Thyroid gland (tissue), 4 donors: Measurements from ENCODE around the gene BBS9. TPM values are rescaled to one million over a fixed set of nuclear protein-coding genes. Genes with fewer than 3 reads are reported as not detected.

Source experiments
- DNase-seq, 2 donors: peaks; one replicate each; pipeline ENCODE4 v3.0.0-alpha.2; 2019
- H3K27ac ChIP-seq, 3 donors: fragments of 200-600 bp; sonication (generic); 1 replicate in 2 of 3; 2 replicates in 1 of 3; pipeline ENCODE4 v1.5.1; 2016 to 2019; ENCODE audit warnings: mild to moderate bottlenecking in 1 of 3, moderate library complexity in 1 of 3
- H3K27me3 ChIP-seq: fragments of 200-600 bp; sonication (generic); one replicate; pipeline ENCODE4 v1.5.1; 2019
- H3K36me3 ChIP-seq, 2 donors: fragments of 200-600 bp; sonication (generic); one replicate each; pipeline ENCODE4 v1.5.1; 2016 to 2019
- H3K4me1 ChIP-seq, 2 donors: fragments of 200-600 bp; sonication (generic); one replicate each; pipeline ENCODE4 v1.5.1; 2017 to 2019
- H3K4me3 ChIP-seq, 3 donors: fragments of 200-600 bp; sonication (generic); replicated peaks in 1 of 3; 1 replicate in 2 of 3; 2 replicates in 1 of 3; pipeline ENCODE4 v1.5.1; 2016; ENCODE audit warnings: mild to moderate bottlenecking in 1 of 3
- H3K9me3 ChIP-seq: fragments of 200-600 bp; sonication (generic); one replicate; pipeline ENCODE4 v1.5.1; 2017
- POLR2A ChIP-seq, 2 donors: fragments of 450-650 bp; IDR thresholded peaks; one replicate each; pipeline ENCODE4 v1.6.1; 2017; ENCODE audit warnings: antibody characterized with exemption in 2 of 2, mild to moderate bottlenecking in 2 of 2, moderate library complexity in 1 of 2
- WGBS, 2 donors: methylation state at CpG; one replicate each; pipeline ENCODE4 v1.1.5; 2017; 5-methylcytosine and 5-hydroxymethylcytosine counted together
- intact Hi-C: fragments of 100-400 bp; cut with DNase I; formaldehyde crosslinking; loops from one replicate; pipeline ENCODE4 v1.15.1; 2023
- total RNA-seq, 4 donors: library from RNA; depleted of rRNA; stranded (reverse); fragments of >200 nt; gene quantifications; one replicate each; pipeline ENCODE4 v1.2.3, GENCODE V29; 2016
- TF ChIP-seq, protein P1 (sequence below), 6 experiments: fragments of 200-600 bp in 3 of 6; fragments of 450-650 bp in 3 of 6; sonication (generic) in 3 of 6; IDR thresholded peaks; one replicate each; pipeline ENCODE4 v1.5.1; 2016 to 2019; ENCODE audit warnings: antibody characterized with exemption in 6 of 6, mild to moderate bottlenecking in 2 of 6, inconsistent platforms in 1 of 6, moderate library complexity in 1 of 6

Gene BBS9
- total RNA-seq, 4 donors from 2014 or later = 59.2 to 84.8 (median 73.1) TPM

DNA sequence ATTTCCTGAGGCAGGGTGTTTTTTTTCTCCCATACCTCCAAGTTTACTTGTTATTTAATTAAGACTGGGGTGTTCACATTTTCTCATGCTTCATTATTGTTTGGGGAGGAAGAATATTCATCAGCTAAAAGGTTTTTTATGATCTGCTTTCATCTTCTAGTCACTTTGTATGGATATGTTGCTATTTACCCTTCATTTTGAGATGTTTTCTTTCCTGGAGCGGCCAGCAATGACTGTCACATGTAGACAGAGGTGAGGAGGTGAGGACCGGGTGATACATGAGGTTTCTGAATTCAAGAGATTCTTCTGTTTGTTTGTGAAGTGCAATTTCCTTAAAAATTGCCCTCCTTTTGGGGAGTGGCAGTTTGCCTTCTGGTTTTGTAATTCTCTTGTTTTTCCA is 514.2 kb downstream of the BBS9 start:
- DNase-seq = no peak
- no peak overlapping the region for H3K27ac ChIP-seq
- no peak overlapping the region for H3K4me3 ChIP-seq
- H3K36me3 ChIP-seq = no peaks in the 10 kb centered on the region
- WGBS, 2 donors = 44 to 64% methylated on average over 2 of the region's 2 CpGs
- no peaks in the 10 kb centered on the region for H3K27me3 ChIP-seq
- H3K4me1 ChIP-seq = no peaks in the 10 kb centered on the region
- intact Hi-C loops = no loop called here
- no peak for TF ChIP-seq POLR2A (IDR thresholded peaks at IDR 0.05)
- TF ChIP-seq, protein P1, sequence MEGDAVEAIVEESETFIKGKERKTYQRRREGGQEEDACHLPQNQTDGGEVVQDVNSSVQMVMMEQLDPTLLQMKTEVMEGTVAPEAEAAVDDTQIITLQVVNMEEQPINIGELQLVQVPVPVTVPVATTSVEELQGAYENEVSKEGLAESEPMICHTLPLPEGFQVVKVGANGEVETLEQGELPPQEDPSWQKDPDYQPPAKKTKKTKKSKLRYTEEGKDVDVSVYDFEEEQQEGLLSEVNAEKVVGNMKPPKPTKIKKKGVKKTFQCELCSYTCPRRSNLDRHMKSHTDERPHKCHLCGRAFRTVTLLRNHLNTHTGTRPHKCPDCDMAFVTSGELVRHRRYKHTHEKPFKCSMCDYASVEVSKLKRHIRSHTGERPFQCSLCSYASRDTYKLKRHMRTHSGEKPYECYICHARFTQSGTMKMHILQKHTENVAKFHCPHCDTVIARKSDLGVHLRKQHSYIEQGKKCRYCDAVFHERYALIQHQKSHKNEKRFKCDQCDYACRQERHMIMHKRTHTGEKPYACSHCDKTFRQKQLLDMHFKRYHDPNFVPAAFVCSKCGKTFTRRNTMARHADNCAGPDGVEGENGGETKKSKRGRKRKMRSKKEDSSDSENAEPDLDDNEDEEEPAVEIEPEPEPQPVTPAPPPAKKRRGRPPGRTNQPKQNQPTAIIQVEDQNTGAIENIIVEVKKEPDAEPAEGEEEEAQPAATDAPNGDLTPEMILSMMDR (IDR thresholded peaks at IDR 0.05) = no peak
- no peaks in the 10 kb centered on the region for H3K9me3 ChIP-seq

GRCh38 chr7:33644489-33644888 is 515.1 kb downstream of the BBS9 start:
- no peak overlapping the region for H3K27ac ChIP-seq
- intact Hi-C loops = no loop called here
- H3K27me3 ChIP-seq = no peaks in the 10 kb centered on the region
- no peak for TF ChIP-seq POLR2A (IDR thresholded peaks at IDR 0.05)
- TF ChIP-seq, protein P1 (IDR thresholded peaks at IDR 0.05) = no peak
- no peak for DNase-seq
- no peaks in the 10 kb centered on the region for H3K36me3 ChIP-seq
- H3K9me3 ChIP-seq = no peaks in the 10 kb centered on the region
- no peaks in the 10 kb centered on the region for H3K4me1 ChIP-seq
- no peak overlapping the region for H3K4me3 ChIP-seq

GRCh38 chr7:33645104-33645503 is 515.7 kb downstream of the BBS9 start:
- Histone ChIP-seq H3K9me3 (no peaks in the 10 kb centered on the region), H3K4me1 (no peaks in the 10 kb centered on the region), H3K27ac (no peak overlapping the region), H3K36me3 (no peaks in the 10 kb centered on the region), H3K27me3 (no peaks in the 10 kb centered on the region), H3K4me3 (no peak overlapping the region)
- DNase-seq = no peak
- TF ChIP-seq, protein P1 (IDR thresholded peaks at IDR 0.05) = no peak
- no peak for TF ChIP-seq POLR2A (IDR thresholded peaks at IDR 0.05)
- 73 to 80% methylated on average over 2 of the region's 2 CpGs for WGBS, 2 donors
- intact Hi-C loops = no loop called here

DNA sequence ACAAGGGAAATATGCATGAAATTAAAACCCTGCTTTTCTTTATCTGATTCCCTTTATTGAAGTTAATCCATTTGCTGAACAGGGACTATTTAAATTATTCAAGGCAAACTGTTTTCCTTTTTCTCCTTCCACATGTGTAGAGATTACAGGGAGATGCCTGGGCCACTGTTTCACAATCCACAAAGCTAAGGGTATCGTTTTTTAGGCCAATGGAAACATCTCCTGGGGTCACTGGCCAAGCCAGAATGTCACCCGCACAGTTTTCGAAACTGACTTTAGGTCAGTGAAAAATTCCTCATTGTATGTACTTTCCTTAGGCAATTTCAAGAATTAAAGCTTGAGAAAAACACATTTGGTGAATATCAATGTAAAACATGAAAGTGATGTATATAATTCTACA is 516.8 kb downstream of the BBS9 start:
- Histone ChIP-seq H3K36me3 (no peaks in the 10 kb centered on the region), H3K9me3 (no peaks in the 10 kb centered on the region), H3K4me3 (no peak overlapping the region), H3K27me3 (no peaks in the 10 kb centered on the region), H3K4me1 (no peaks in the 10 kb centered on the region), H3K27ac (no peak overlapping the region)
- intact Hi-C loops = no loop called here
- DNase-seq = no peak
- TF ChIP-seq, protein P1 (IDR thresholded peaks at IDR 0.05) = no peak
- WGBS, 2 donors = 87 to 95% methylated on average over 3 of the region's 3 CpGs

DNA sequence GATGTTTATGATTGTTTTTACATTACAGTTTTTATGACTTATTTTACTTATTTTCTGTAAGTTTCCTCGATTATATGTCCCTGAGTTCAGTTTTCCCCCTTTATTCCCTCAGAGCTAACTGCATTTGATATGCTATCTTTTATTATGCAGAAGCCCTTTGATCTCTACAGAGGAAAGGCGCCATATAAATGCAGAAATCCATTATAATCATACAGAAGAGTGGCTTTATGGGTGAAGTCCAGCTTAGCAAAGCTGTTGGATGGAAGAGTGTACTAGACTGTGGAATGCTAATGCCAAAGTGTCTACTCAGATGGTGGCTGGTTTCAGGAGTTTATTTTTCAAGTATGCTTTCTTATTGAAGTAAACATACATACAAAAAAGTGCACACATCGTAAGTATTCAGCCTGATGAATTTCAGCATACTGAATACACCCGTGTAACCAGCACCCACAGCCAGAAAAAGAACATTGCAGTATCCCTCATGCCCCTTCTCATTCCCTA is 517.6 kb downstream of the BBS9 start:
- 93 to 97% methylated on average over 4 of the region's 4 CpGs for WGBS, 2 donors
- no peaks in the 10 kb centered on the region for H3K4me1 ChIP-seq
- TF ChIP-seq POLR2A (IDR thresholded peaks at IDR 0.05) = no peak
- TF ChIP-seq, protein P1 (IDR thresholded peaks at IDR 0.05) = no peak
- H3K27me3 ChIP-seq = no peaks in the 10 kb centered on the region
- H3K9me3 ChIP-seq = no peaks in the 10 kb centered on the region
- no peaks in the 10 kb centered on the region for H3K36me3 ChIP-seq
- no peak for DNase-seq
- no peak overlapping the region for H3K27ac ChIP-seq
- no peak overlapping the region for H3K4me3 ChIP-seq
- intact Hi-C loops = no loop called here
